K562 (cell line): ENCODE measurements around the gene ATRNL1. TPM values are rescaled to one million over a fixed set of nuclear protein-coding genes. Genes with fewer than 3 reads are reported as not detected.
"Not testable (repeated sequence)": the region's sequence is repeated elsewhere in the genome, so short reads cannot be mapped to it uniquely, and the experiment has no call there.

ENCODE experiments used
- ATAC-seq: fragments of 200-7000 bp; cut with Tn5 transposase; 3 replicates; pipeline ENCODE4 v1.9.1; 2020; ENCODE audit warnings: moderate library complexity
- BruUV-seq: library from RNA; stranded (reverse); fragments of 400-500 nt; replicated peaks from 2 replicates; lab custom pipeline; 2021; lab: Mats Ljungman, UMichigan
- CTCF ChIA-PET: fragments of 300-600 bp; formaldehyde crosslinking; extraction: SDS; loops from one replicate; lab custom pipeline; 2021; ENCODE audit warnings: low intra/inter-chr PET ratio; lab: Yijun Ruan, JAX
- POLR2A ChIA-PET: fragments of 300-600, 350-650 bp; sonication (Branson Sonifier 250); formaldehyde crosslinking; extraction: SDS; loops from one replicate; lab custom pipeline; 2021; ENCODE audit warnings: antibody characterized with exemption, inconsistent platforms; lab: Yijun Ruan, JAX
- DNase-seq, 4 experiments: peaks; one replicate each; pipeline versions ENCODE4 v3.0.0 to v3.0.0-alpha.2; 2011 to 2018; ENCODE audit warnings: low spot score in 3 of 4, mixed read lengths in 3 of 4; ENCODE audit errors: extremely low read depth in 1 of 4
- FAIRE-seq: peaks from 2 replicates; lab custom pipeline; 2011; peaks lifted over from hg19 to GRCh38; lab: Jason Lieb, UNC
- H2AFZ ChIP-seq: 2 replicates; pipeline ENCODE4 v1.6.0; 2011; ENCODE audit warnings: low read depth, low read length, control low read depth, inconsistent platforms
- H3K27ac ChIP-seq: fragments of 200-600 bp; 3 replicates; pipeline ENCODE4 v1.8.0; 2011; ENCODE audit warnings: low read depth, mild to moderate bottlenecking, control low read depth, inconsistent platforms, low read length, moderate library complexity, mixed read lengths; ENCODE audit errors: extremely low read depth
- H3K27me3 ChIP-seq, 2 experiments: fragments of 300-600 bp in 1 of 2; 2 replicates in 1 of 2; 3 replicates in 1 of 2; pipeline versions ENCODE4 v1.6.0 to v1.8.0; 2011; ENCODE audit warnings: inconsistent platforms in 2 of 2, low read length in 2 of 2, mild to moderate bottlenecking in 1 of 2, mixed read lengths in 1 of 2, moderate library complexity in 1 of 2; ENCODE audit not compliant: control insufficient read depth in 2 of 2, insufficient read depth in 2 of 2
- H3K36me3 ChIP-seq: fragments of 300-600 bp; 3 replicates; pipeline ENCODE4 v1.8.0; 2011; ENCODE audit warnings: mild to moderate bottlenecking, low read length, inconsistent platforms; ENCODE audit not compliant: control insufficient read depth, insufficient read depth
- H3K4me1 ChIP-seq, 2 experiments: fragments of 200-600 bp in 1 of 2; replicated peaks in 1 of 2; 2 replicates in 1 of 2; 3 replicates in 1 of 2; pipeline versions ENCODE4 v1.5.1 to v1.8.0; 2011; ENCODE audit warnings: inconsistent platforms in 2 of 2, low read length in 2 of 2, mild to moderate bottlenecking in 1 of 2, mixed read lengths in 1 of 2, moderate library complexity in 1 of 2; ENCODE audit not compliant: control insufficient read depth in 2 of 2, insufficient read depth in 2 of 2
- H3K4me2 ChIP-seq: 2 replicates; pipeline ENCODE4 v1.6.1; 2011; ENCODE audit warnings: low read length, control low read depth, inconsistent platforms, mixed read lengths; ENCODE audit not compliant: insufficient read depth
- H3K4me3 ChIP-seq: fragments of 200-600 bp; sonication (generic), shearing (Covaris generic); 2 replicates; pipeline ENCODE4 v1.5.1; 2016; ENCODE audit warnings: control low read depth, inconsistent platforms
- H3K79me2 ChIP-seq: fragments of 200-600 bp; 3 replicates; pipeline ENCODE4 v1.8.0; 2011; ENCODE audit warnings: low read length, inconsistent platforms; ENCODE audit not compliant: control insufficient read depth, insufficient read depth
- H3K9ac ChIP-seq, 2 experiments: 2 replicates each; pipeline versions ENCODE4 v1.6.0 to v1.6.1; 2011; ENCODE audit warnings: low read depth in 2 of 2, low read length in 2 of 2, control low read depth in 1 of 2, inconsistent platforms in 1 of 2, mild to moderate bottlenecking in 1 of 2, mixed read lengths in 1 of 2; ENCODE audit not compliant: insufficient read depth in 1 of 2
- H3K9me1 ChIP-seq: one replicate; pipeline ENCODE4 v1.6.0; 2011; ENCODE audit warnings: inconsistent platforms, mild to moderate bottlenecking, low read length, moderate library complexity; ENCODE audit not compliant: control insufficient read depth, insufficient read depth
- H3K9me3 ChIP-seq: replicated peaks from 2 replicates; pipeline ENCODE4 v1.5.1; 2011; ENCODE audit warnings: low read depth, low read length, inconsistent platforms; ENCODE audit not compliant: control insufficient read depth, insufficient read depth
- H4K20me1 ChIP-seq: replicated peaks from 2 replicates; pipeline ENCODE4 v1.6.1; 2011; ENCODE audit warnings: low read length, inconsistent platforms, mixed read lengths; ENCODE audit not compliant: control insufficient read depth, insufficient read depth
- ELF1 ChIP-seq: fragments of 200-800 bp; sonication (Bioruptor generic); IDR thresholded peaks from 2 replicates; pipeline ENCODE4 v1.6.1; 2016; ENCODE audit warnings: missing genetic modification characterization, missing compliant biosample characterization
- NFIC ChIP-seq: fragments of 450-650 bp; IDR thresholded peaks from 2 replicates; pipeline ENCODE4 v1.6.1; 2017; ENCODE audit warnings: mild to moderate bottlenecking, inconsistent platforms
- RFX1 ChIP-seq: fragments of 450-650 bp; IDR thresholded peaks from 2 replicates; pipeline ENCODE4 v1.6.1; 2016; ENCODE audit warnings: mild to moderate bottlenecking, moderate library complexity
- TAL1 ChIP-seq: fragments of 450-650 bp; IDR thresholded peaks from 2 replicates; pipeline ENCODE4 v1.6.1; 2016; ENCODE audit warnings: mild to moderate bottlenecking
- ZNF224 ChIP-seq: sonication (generic); formaldehyde crosslinking; IDR thresholded peaks from 2 replicates; pipeline ENCODE4 v1.8.0; 2022; ENCODE audit warnings: mild to moderate bottlenecking, missing genetic modification reagents
- ZNF507 ChIP-seq: conservative IDR thresholded peaks from 2 replicates; pipeline ENCODE4 v1.6.1; 2017; ENCODE audit warnings: missing genetic modification characterization, missing compliant biosample characterization
- WGBS: fragments of 100-300 bp; shearing (Covaris generic); methylation state at CpG from one replicate; pipeline ENCODE4 v1.1.6; 2016; ENCODE audit warnings: low coverage, mixed read lengths; ENCODE audit not compliant: insufficient coverage; ENCODE audit errors: missing lambda C conversion rate; 5-methylcytosine and 5-hydroxymethylcytosine counted together
- in situ Hi-C: fragments of 300-500 bp; cut with MboI; formaldehyde crosslinking; loops from 4 replicates; pipeline ENCODE4 v1.15.0; 2018; ENCODE audit warnings: inconsistent platforms, mixed read lengths
- intact Hi-C: fragments of 100-400 bp; cut with micrococcal nuclease; formaldehyde crosslinking; loops from 2 replicates; pipeline ENCODE4 v1.14.2; 2022
- polyA plus RNA-seq, 8 experiments: library from polyadenylated mRNA; depleted of rRNA in 4 of 8; stranded (reverse) in 5 of 8; unstranded in 3 of 8; fragments of >200 nt; fragmentation: Nextera tagmentation in 2 of 8; fragmentation: Illumina TruSeq in 1 of 8; extraction: Ambion mirVana in 2 of 8; extraction: Trizol in 1 of 8; gene quantifications; 2 replicates each; pipeline versions ENCODE4 v1.2.1 to v1.2.3, GENCODE V29; 2011 to 2014; ENCODE audit warnings: inconsistent platforms in 1 of 8, missing spikeins in 1 of 8
- total RNA-seq, 7 experiments: library from RNA; depleted of rRNA in 6 of 7; stranded (reverse); fragments of >200 nt in 6 of 7; fragmentation: Illumina TruSeq in 2 of 7; extraction: Trizol in 2 of 7; gene quantifications; 2 replicates each; pipeline versions ENCODE4 v1.2.1 to v1.2.3, GENCODE V29; 2011 to 2021; ENCODE audit warnings: low replicate concordance in 1 of 7

ATRNL1 gene
- total and polyA plus RNA-seq, 9 of the 15 experiments (the other 6 are each of a cell fraction or from before 2014, with no cell fraction given): 0.18 TPM; not detected in 8

DNA sequence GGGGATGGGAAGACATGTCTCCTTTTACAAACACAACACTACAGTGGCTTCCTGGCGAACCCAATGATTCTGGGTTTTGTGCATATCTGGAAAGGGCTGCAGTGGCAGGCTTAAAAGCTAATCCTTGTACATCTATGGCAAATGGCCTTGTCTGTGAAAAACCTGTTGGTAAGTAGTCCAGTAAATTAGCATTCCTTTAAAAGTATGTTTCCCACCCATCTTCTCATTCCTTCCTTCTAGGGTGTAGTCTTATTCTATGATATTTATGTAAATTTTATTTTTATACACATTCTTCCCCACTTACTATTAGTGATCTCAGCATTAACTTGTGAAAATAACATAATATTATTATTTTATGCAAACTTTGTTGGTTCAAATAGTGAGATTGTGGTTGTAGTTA lies 206.9 kb downstream of the ATRNL1 start:
- Histone ChIP-seq H3K9ac (no peak overlapping the region), H4K20me1 (no peaks in the 10 kb centered on the region), H3K4me1 (no peaks in the 10 kb centered on the region), H3K4me2 (no peak overlapping the region), H3K79me2 (no peaks in the 10 kb centered on the region), H3K27ac (no peak overlapping the region), H3K27me3 (no peaks in the 10 kb centered on the region), H2AFZ (no peak overlapping the region), H3K9me3 (no peaks in the 10 kb centered on the region), H3K36me3 (no peaks in the 10 kb centered on the region), H3K4me3 (no peak overlapping the region)
- POLR2A ChIA-PET: no interaction called here
- in situ Hi-C loops: no loop called here
- WGBS: 0% methylated on average over 1 of the region's 1 CpG
- intact Hi-C loops: no loop called here
- BruUV-seq: no TSS peak
- ATAC-seq (no peak), DNase-seq (no peak), FAIRE-seq (no peak)
- TF ChIP-seq ZNF224 (CRISPR knock-in tag) (no peak), RFX1 (no peak), ELF1 (no peak), TAL1 (no peak), NFIC (no peak)
- TF ChIP-seq, all 486 proteins: peak for 0
- CTCF ChIA-PET: no interaction called here
- no peaks in the 10 kb centered on the region for H3K9me1 ChIP-seq

DNA sequence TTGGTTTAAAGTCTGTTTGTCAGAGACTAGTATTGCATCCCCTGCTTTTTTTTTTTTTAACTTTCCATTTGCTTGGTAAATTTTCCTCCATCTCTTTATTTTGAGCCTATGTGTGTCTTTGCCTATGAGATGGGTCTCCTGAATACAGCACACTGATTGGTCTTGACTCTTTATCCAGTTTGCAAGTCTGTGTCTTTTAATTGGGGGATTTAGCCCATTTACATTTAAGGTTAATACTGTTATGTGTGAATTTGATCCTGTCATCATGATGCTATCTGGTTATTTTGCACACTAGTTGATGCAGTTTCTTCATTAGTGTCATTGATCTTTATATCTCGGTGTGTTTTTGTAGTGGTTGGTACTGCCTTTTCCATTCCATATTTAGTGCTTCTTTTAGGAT lies 226.5 kb downstream of the ATRNL1 start:
- H3K79me2 ChIP-seq, H3K9ac ChIP-seq, in situ Hi-C loops, H4K20me1 ChIP-seq, H3K4me1 ChIP-seq, CTCF ChIA-PET, BruUV-seq, H3K9me3 ChIP-seq, ATAC-seq, POLR2A ChIA-PET, H3K27ac ChIP-seq, DNase-seq, H3K4me3 ChIP-seq, H3K27me3 ChIP-seq, H3K36me3 ChIP-seq, H2AFZ ChIP-seq, H3K9me1 ChIP-seq, intact Hi-C loops, FAIRE-seq, H3K4me2 ChIP-seq: not testable (repeated sequence)
- WGBS: 0% methylated on average over 1 of the region's 1 CpG
- TF ChIP-seq ZNF507 (tag): peak; percentile 53
